Thyroid gland (tissue), 4 donors: ENCODE measurements around the gene RPL36A. TPM values are rescaled to one million over a fixed set of nuclear protein-coding genes. Genes with fewer than 3 reads are reported as not detected.

Source experiments
- DNase-seq, 2 donors: peaks; one replicate each; pipeline ENCODE4 v3.0.0-alpha.2; 2019
- H3K27ac ChIP-seq, 3 donors: fragments of 200-600 bp; sonication (generic); 1 replicate in 2 of 3; 2 replicates in 1 of 3; pipeline ENCODE4 v1.5.1; 2016 to 2019; ENCODE audit warnings: mild to moderate bottlenecking in 1 of 3, moderate library complexity in 1 of 3
- H3K27me3 ChIP-seq: fragments of 200-600 bp; sonication (generic); one replicate; pipeline ENCODE4 v1.5.1; 2019
- H3K36me3 ChIP-seq, 2 donors: fragments of 200-600 bp; sonication (generic); one replicate each; pipeline ENCODE4 v1.5.1; 2016 to 2019
- H3K4me1 ChIP-seq, 2 donors: fragments of 200-600 bp; sonication (generic); one replicate each; pipeline ENCODE4 v1.5.1; 2017 to 2019
- H3K4me3 ChIP-seq, 3 donors: fragments of 200-600 bp; sonication (generic); replicated peaks in 1 of 3; 1 replicate in 2 of 3; 2 replicates in 1 of 3; pipeline ENCODE4 v1.5.1; 2016; ENCODE audit warnings: mild to moderate bottlenecking in 1 of 3
- H3K9me3 ChIP-seq: fragments of 200-600 bp; sonication (generic); one replicate; pipeline ENCODE4 v1.5.1; 2017
- CTCF ChIP-seq, 6 experiments: fragments of 200-600 bp in 3 of 6; fragments of 450-650 bp in 3 of 6; sonication (generic) in 3 of 6; IDR thresholded peaks; one replicate each; pipeline ENCODE4 v1.5.1; 2016 to 2019; ENCODE audit warnings: antibody characterized with exemption in 6 of 6, mild to moderate bottlenecking in 2 of 6, inconsistent platforms in 1 of 6, moderate library complexity in 1 of 6
- POLR2A ChIP-seq, 2 donors: fragments of 450-650 bp; IDR thresholded peaks; one replicate each; pipeline ENCODE4 v1.6.1; 2017; ENCODE audit warnings: antibody characterized with exemption in 2 of 2, mild to moderate bottlenecking in 2 of 2, moderate library complexity in 1 of 2
- WGBS, 2 donors: methylation state at CpG; one replicate each; pipeline ENCODE4 v1.1.5; 2017; 5-methylcytosine and 5-hydroxymethylcytosine counted together
- intact Hi-C: fragments of 100-400 bp; cut with DNase I; formaldehyde crosslinking; loops from one replicate; pipeline ENCODE4 v1.15.1; 2023
- total RNA-seq, 4 donors: library from RNA; depleted of rRNA; stranded (reverse); fragments of >200 nt; gene quantifications; one replicate each; pipeline ENCODE4 v1.2.3, GENCODE V29; 2016

The RPL36A gene
- total RNA-seq, 4 donors from 2014 or later, result 258 to 2,076 (median 1,246) TPM

GRCh38 chrX:101409043-101409442 lies 18.2 kb downstream of the RPL36A start:
- no peak for TF ChIP-seq CTCF (IDR thresholded peaks at IDR 0.05)
- no peak for TF ChIP-seq POLR2A (IDR thresholded peaks at IDR 0.05)
- intact Hi-C loops, result no loop called here
- 1 to 4% methylated on average over 6 of the region's 6 CpGs for WGBS, 2 donors
- Histone ChIP-seq H3K27me3 (no peaks in the 10 kb centered on the region), H3K4me3 (peak overlapping the region in 2 of 3 donors; percentile 32 to 40), H3K4me1 (peaks cover 0 to 9% of the 10 kb centered on the region in 2 donors), H3K36me3 (peaks cover 0 to 3% of the 10 kb centered on the region in 2 donors), H3K27ac (peak overlapping the region; percentile 81 to 93 (median 90)), H3K9me3 (no peaks in the 10 kb centered on the region)
- DNase-seq, result no peak

- Histone ChIP-seq H3K36me3 (peaks cover 0 to 3% of the 10 kb centered on the region in 2 donors), H3K4me3 (no peak overlapping the region), H3K4me1 (peaks cover 0 to 9% of the 10 kb centered on the region in 2 donors), H3K27me3 (no peaks in the 10 kb centered on the region), H3K9me3 (no peaks in the 10 kb centered on the region), H3K27ac (no peak overlapping the region)
- WGBS, 2 donors, result 50 to 58% methylated on average over 7 of the region's 7 CpGs
- DNase-seq, result no peak
- TF ChIP-seq CTCF (IDR thresholded peaks at IDR 0.05), result no peak
- TF ChIP-seq POLR2A (IDR thresholded peaks at IDR 0.05), result no peak
- intact Hi-C loops, result no loop called here
These were observed 19.6 kb downstream of the RPL36A start for GRCh38 chrX:101410461-101410860.

GRCh38 chrX:101411984-101412383 lies 21.2 kb downstream of the RPL36A start:
- Histone ChIP-seq H3K27me3 (no peaks in the 10 kb centered on the region), H3K27ac (no peak overlapping the region), H3K4me3 (no peak overlapping the region), H3K9me3 (no peaks in the 10 kb centered on the region), H3K4me1 (peaks cover 0 to 2% of the 10 kb centered on the region in 2 donors), H3K36me3 (peaks cover 0 to 3% of the 10 kb centered on the region in 2 donors)
- DNase-seq, result no peak
- TF ChIP-seq POLR2A (IDR thresholded peaks at IDR 0.05), result no peak
- no peak for TF ChIP-seq CTCF (IDR thresholded peaks at IDR 0.05)
- 83 to 85% methylated on average over 10 of the region's 10 CpGs for WGBS, 2 donors
- intact Hi-C loops, result no loop called here

- H3K4me3 ChIP-seq, result no peak overlapping the region
- H3K27me3 ChIP-seq, result no peaks in the 10 kb centered on the region
- WGBS, 2 donors, result 34 to 39% methylated on average over 5 to 12 of the region's 12 CpGs
- no peak for TF ChIP-seq POLR2A (IDR thresholded peaks at IDR 0.05)
- TF ChIP-seq CTCF (IDR thresholded peaks at IDR 0.05), result peak; percentile 35 to 72 (median 52)
- peaks cover 0 to 7% of the 10 kb centered on the region in 2 donors for H3K4me1 ChIP-seq
- DNase-seq, result no peak
- H3K27ac ChIP-seq, result peak overlapping the region; percentile 25 to 79 (median 66)
- intact Hi-C loops, result no loop called here
- H3K9me3 ChIP-seq, result no peaks in the 10 kb centered on the region
- peaks cover 0 to 3% of the 10 kb centered on the region in 2 donors for H3K36me3 ChIP-seq
These were observed 24.7 kb downstream of the RPL36A start for GRCh38 chrX:101415180-101416145.

GRCh38 chrX:101416691-101417090 lies 25.9 kb downstream of the RPL36A start:
- WGBS, 2 donors, result 93 to 95% methylated on average over 7 of the region's 7 CpGs
- no peaks in the 10 kb centered on the region for H3K27me3 ChIP-seq
- intact Hi-C loops, result no loop called here

More at GRCh38 chrX:101416691-101417090, 25.9 kb downstream of the RPL36A start:
- H3K27ac ChIP-seq, result no peak overlapping the region
- no peak overlapping the region for H3K4me3 ChIP-seq
- peaks cover 0 to 3% of the 10 kb centered on the region in 2 donors for H3K36me3 ChIP-seq
- DNase-seq, result no peak
- no peaks in the 10 kb centered on the region for H3K9me3 ChIP-seq
- H3K4me1 ChIP-seq, result peaks cover 0 to 7% of the 10 kb centered on the region in 2 donors
- TF ChIP-seq POLR2A (IDR thresholded peaks at IDR 0.05), result no peak
- TF ChIP-seq CTCF (IDR thresholded peaks at IDR 0.05), result no peak
